PC-3 (cell line): ENCODE results near the gene MPL. TPM values are rescaled to one million over a fixed set of nuclear protein-coding genes. Genes with fewer than 3 reads are reported as not detected.
"Not testable (repeated sequence)": the region's sequence is repeated elsewhere in the genome, so short reads cannot be mapped to it uniquely, and the experiment has no call there.

ENCODE experiments used
- ATAC-seq: fragments of 200-7000 bp; cut with Tn5 transposase; 2 replicates; pipeline ENCODE4 v1.9.1; 2020; ENCODE audit warnings: mild to moderate bottlenecking, moderate library complexity
- BruUV-seq: library from RNA; stranded (reverse); fragments of 400-500 nt; replicated peaks from 2 replicates; lab custom pipeline; 2021; lab: Mats Ljungman, UMichigan
- CTCF ChIA-PET: fragments of 300-600 bp; sonication (Branson Sonifier 250); formaldehyde crosslinking; loops from one replicate; lab custom pipeline; 2022; ENCODE audit warnings: antibody characterized with exemption; lab: Charles Lee
- POLR2A ChIA-PET: fragments of 300-600 bp; sonication (Branson Sonifier 250); formaldehyde crosslinking; loops from one replicate; lab custom pipeline; 2022; ENCODE audit warnings: antibody characterized with exemption; ENCODE audit not compliant: unreplicated experiment; lab: Charles Lee
- DNase-seq: peaks from one replicate; pipeline ENCODE4 v3.0.0-alpha.2; 2015
- H2AFZ ChIP-seq: fragments of 300-600 bp; sonication (generic); 2 replicates; pipeline ENCODE4 v1.6.0; 2016; ENCODE audit warnings: antibody characterized with exemption, low read length
- H3F3A ChIP-seq: fragments of 300-600 bp; sonication (generic); one replicate; pipeline ENCODE4 v1.6.0; 2017; ENCODE audit warnings: antibody characterized with exemption, low read length, control low read depth, mild to moderate bottlenecking; ENCODE audit not compliant: unreplicated experiment
- H3K27ac ChIP-seq: fragments of 300-600 bp; sonication (generic); 2 replicates; pipeline ENCODE4 v1.5.1; 2016; ENCODE audit warnings: mild to moderate bottlenecking, low read length
- H3K27me3 ChIP-seq: fragments of 300-600 bp; sonication (generic); 2 replicates; pipeline ENCODE4 v1.6.1; 2016; ENCODE audit warnings: low read length, mixed read lengths
- H3K36me3 ChIP-seq: fragments of 300-600 bp; sonication (generic); 2 replicates; pipeline ENCODE4 v1.6.1; 2016; ENCODE audit warnings: low read depth, mixed run types, low read length, mixed read lengths
- H3K4me1 ChIP-seq: fragments of 300-600 bp; sonication (generic); 2 replicates; pipeline ENCODE4 v1.5.1; 2016; ENCODE audit warnings: low read length; ENCODE audit not compliant: insufficient read depth
- H3K4me2 ChIP-seq: fragments of 300-600 bp; sonication (generic); 2 replicates; pipeline ENCODE4 v1.6.0; 2016; ENCODE audit warnings: low read length
- H3K4me3 ChIP-seq: fragments of 300-600 bp; sonication (generic); 2 replicates; pipeline ENCODE4 v1.5.1; 2016; ENCODE audit warnings: mild to moderate bottlenecking, low read length, mixed read lengths
- H3K79me2 ChIP-seq: fragments of 300-600 bp; sonication (generic); 2 replicates; pipeline ENCODE4 v1.6.1; 2017; ENCODE audit warnings: low read length, mixed read lengths
- H3K9ac ChIP-seq: fragments of 300-600 bp; sonication (generic); 2 replicates; pipeline ENCODE4 v1.6.0; 2016; ENCODE audit warnings: mild to moderate bottlenecking, low read length
- H3K9me2 ChIP-seq: fragments of 300-600 bp; sonication (generic); replicated peaks from 2 replicates; pipeline ENCODE4 v1.6.1; 2016; ENCODE audit warnings: mixed run types, low read length, mixed read lengths
- H3K9me3 ChIP-seq: fragments of 300-600 bp; sonication (generic); 2 replicates; pipeline ENCODE4 v1.6.1; 2016; ENCODE audit warnings: low read length, mixed read lengths
- H4K20me1 ChIP-seq: fragments of 300-600 bp; sonication (generic); 2 replicates; pipeline ENCODE4 v1.6.1; 2016; ENCODE audit warnings: low read length, mixed read lengths
- CTCF ChIP-seq: fragments of 300-600 bp; sonication (generic); conservative IDR thresholded peaks from 2 replicates; pipeline ENCODE4 v1.5.1; 2017; ENCODE audit warnings: antibody characterized with exemption, low read depth, mild to moderate bottlenecking, low read length
- EZH2 ChIP-seq: fragments of 300-600 bp; sonication (generic); IDR thresholded peaks from one replicate; pipeline ENCODE4 v1.6.1; 2017; ENCODE audit warnings: antibody characterized with exemption, mild to moderate bottlenecking, low read length; ENCODE audit not compliant: unreplicated experiment
- EZH2phosphoT487 ChIP-seq: fragments of 300-600 bp; sonication (generic); IDR thresholded peaks from 2 replicates; pipeline ENCODE4 v1.6.1; 2018; ENCODE audit warnings: mild to moderate bottlenecking, antibody characterized with exemption, low read length, borderline replicate concordance
- intact Hi-C: fragments of 100-400 bp; cut with micrococcal nuclease; formaldehyde crosslinking; loops from 2 replicates; pipeline ENCODE4 v1.9.0; 2023
- total RNA-seq: library from RNA; depleted of rRNA; stranded (reverse); fragments of >200 nt; gene quantifications from 2 replicates; pipeline ENCODE4 v1.2.3, GENCODE V29; 2014

The MPL gene
- total RNA-seq, 1 experiment from 2014 or later, result not detected

GRCh38 chr1:43367904-43368645 lies 30.5 kb downstream of the MPL start, which contains the start of gene ELOVL1:
TSS of gene ELOVL1 (minus strand) at chr1:43368011. CDS start at chr1:43365609, 2,402 bp downstream.
- Histone ChIP-seq H3K27ac (peak within 1 kb of the TSS; percentile 88), H4K20me1 (no peaks in the 10 kb centered on the region), H3K36me3 (peaks cover 15% of the 10 kb centered on the region; the same call in 1 of the 2 replicates), H2AFZ (peak within 1 kb of the TSS; percentile 65), H3K4me3 (peak within 1 kb of the TSS; percentile 86), H3K9ac (peak within 1 kb of the TSS; percentile 91), H3K9me3 (no peaks in the 10 kb centered on the region), H3F3A (peaks cover 18% of the 10 kb centered on the region), H3K79me2 (peaks cover 56% of the 10 kb centered on the region), H3K4me2 (peak within 1 kb of the TSS; percentile 97), H3K9me2 (no peaks in the 10 kb centered on the region), H3K4me1 (peaks cover 53% of the 10 kb centered on the region), H3K27me3 (no peaks in the 10 kb centered on the region)
- POLR2A ChIA-PET, result interaction anchor here (0.5 to 0.8 kb wide), 2 partner anchors 9 to 1432 kb away, joined by 3 to 4 read pairs; partner anchors contain the start of genes CDC20 and PLK3
- DNase-seq, result peak; percentile 90
- CTCF ChIA-PET, result interaction anchor here (0.6 to 1.5 kb wide), 4 partner anchors 10 to 141 kb away, joined by 3 to 6 read pairs (median 4); partner anchors contain the start of gene C1orf210
- peak; percentile 73 for ATAC-seq
- TF ChIP-seq EZH2, result no peak
- peak; percentile 35 for TF ChIP-seq CTCF
- no peak for TF ChIP-seq EZH2phosphoT487
- no TSS peak for BruUV-seq
- intact Hi-C loops, result no loop called here

- Histone ChIP-seq H3F3A (peaks cover 20% of the 10 kb centered on the region), H4K20me1 (no peaks in the 10 kb centered on the region), H3K27ac (peak overlapping the region; percentile 88), H3K9me2 (no peaks in the 10 kb centered on the region), H3K79me2 (peaks cover 56% of the 10 kb centered on the region), H3K4me1 (peaks cover 59% of the 10 kb centered on the region), H3K9ac (peak overlapping the region; percentile 91), H3K4me2 (peak overlapping the region; percentile 96), H3K9me3 (no peaks in the 10 kb centered on the region), H3K4me3 (peak overlapping the region; percentile 86), H3K36me3 (peaks cover 15% of the 10 kb centered on the region; the same call in 1 of the 2 replicates), H3K27me3 (no peaks in the 10 kb centered on the region), H2AFZ (peak overlapping the region; percentile 44; the same call in 1 of the 2 replicates)
- POLR2A ChIA-PET, result interaction anchor here (0.8 kb wide), 1 partner anchor 10 kb away, joined by 3 read pairs; the partner anchor contains the start of gene CDC20
- no peak for TF ChIP-seq EZH2
- no peak for TF ChIP-seq CTCF
- TF ChIP-seq EZH2phosphoT487, result no peak
- CTCF ChIA-PET, result interaction anchor here (0.6 to 1.5 kb wide), 4 partner anchors 10 to 142 kb away, joined by 3 to 6 read pairs (median 4); partner anchors contain the start of gene C1orf210
- intact Hi-C loops, result no loop called here
- TSS peak; percentile 83 for BruUV-seq
- ATAC-seq (no peak), DNase-seq (no peak)
These were observed 31.0 kb downstream of the MPL start for GRCh38 chr1:43368646-43369020.

- H3K27me3 ChIP-seq, CTCF ChIA-PET, H3K9ac ChIP-seq, intact Hi-C loops, H3K9me3 ChIP-seq, DNase-seq, H3K27ac ChIP-seq, BruUV-seq, H4K20me1 ChIP-seq, H3K9me2 ChIP-seq, H3K4me2 ChIP-seq, ATAC-seq, POLR2A ChIA-PET, H3K36me3 ChIP-seq, H2AFZ ChIP-seq, H3K4me3 ChIP-seq: not testable (repeated sequence)
- peaks cover 19% of the 10 kb centered on the region for H3F3A ChIP-seq
- H3K79me2 ChIP-seq, result peaks cover 52% of the 10 kb centered on the region
- peaks cover 68% of the 10 kb centered on the region for H3K4me1 ChIP-seq
These were observed 32.2 kb downstream of the MPL start for GRCh38 chr1:43369779-43370178.
